B cell (primary cell): ENCODE results near the gene DCP1A. TPM values are rescaled to one million over a fixed set of nuclear protein-coding genes. Genes with fewer than 3 reads are reported as not detected.

Experiments used
- ATAC-seq: fragments of 200-7000 bp; cut with Tn5 transposase; one replicate; pipeline ENCODE4 v1.10.0; 2021; ENCODE audit warnings: low read depth, mild to moderate bottlenecking, moderate number of reproducible peaks, moderate library complexity
- CTCF ChIA-PET: fragments of 350-600 bp; sonication (Branson Sonifier 250); formaldehyde crosslinking; loops from one replicate; lab custom pipeline; 2021; ENCODE audit warnings: antibody characterized with exemption, inconsistent platforms; lab: Charles Lee
- POLR2A ChIA-PET: fragments of 350-600 bp; sonication (Branson Sonifier 250); formaldehyde crosslinking; loops from one replicate; lab custom pipeline; 2021; ENCODE audit warnings: antibody characterized with exemption; lab: Charles Lee
- DNase-seq: peaks from one replicate; pipeline ENCODE4 v3.0.0; 2013
- H2AFZ ChIP-seq: 2 replicates; pipeline ENCODE4 v1.6.1; 2012; ENCODE audit warnings: mild to moderate bottlenecking, low read depth, low read length; ENCODE audit not compliant: insufficient read depth, poor library complexity, severe bottlenecking
- H3K27ac ChIP-seq, 2 donors: 1 replicate in 1 of 2; 2 replicates in 1 of 2; pipeline ENCODE4 v1.5.1; 2012 to 2013; ENCODE audit warnings: low read length in 2 of 2, mild to moderate bottlenecking in 2 of 2, moderate library complexity in 1 of 2
- H3K27me3 ChIP-seq, 4 experiments: fragments of 200-600 bp in 1 of 4; sonication (generic) in 1 of 4; replicated peaks in 1 of 4; 1 replicate in 2 of 4; 2 replicates in 2 of 4; pipeline versions ENCODE4 v1.6.1 to v1.7.0; 2013 to 2016; ENCODE audit warnings: low read length in 3 of 4, mild to moderate bottlenecking in 2 of 4, mixed read lengths in 1 of 4, moderate library complexity in 1 of 4; ENCODE audit not compliant: insufficient read depth in 4 of 4, control insufficient read depth in 3 of 4; ENCODE audit errors: control extremely low read depth in 1 of 4
- H3K36me3 ChIP-seq, 2 experiments: replicated peaks in 1 of 2; 1 replicate in 1 of 2; 2 replicates in 1 of 2; pipeline versions ENCODE4 v1.6.1 to v1.7.1; 2013; ENCODE audit warnings: low read length in 1 of 2; ENCODE audit not compliant: insufficient read depth in 2 of 2, control insufficient read depth in 1 of 2; ENCODE audit errors: control extremely low read depth in 1 of 2, extremely low read depth in 1 of 2
- H3K4me1 ChIP-seq, 2 donors: fragments of 200-600 bp in 1 of 2; sonication (generic) in 1 of 2; 1 replicate in 1 of 2; 2 replicates in 1 of 2; pipeline versions ENCODE4 v1.5.1 to v1.6.1; 2013 to 2017; ENCODE audit warnings: low read length in 2 of 2; ENCODE audit not compliant: control insufficient read depth in 2 of 2, insufficient read depth in 2 of 2
- H3K4me2 ChIP-seq: replicated peaks from 2 replicates; pipeline ENCODE3; 2012; ENCODE audit warnings: mild to moderate bottlenecking, low read depth, low read length; ENCODE audit not compliant: poor library complexity, severe bottlenecking
- H3K4me3 ChIP-seq, 5 experiments: fragments of 200-600 bp in 1 of 5; sonication (generic) in 1 of 5; 1 replicate in 3 of 5; 2 replicates in 2 of 5; pipeline versions ENCODE4 v1.5.1 to v1.7.0; 2011 to 2016; ENCODE audit warnings: low read length in 4 of 5, mild to moderate bottlenecking in 4 of 5, low read depth in 2 of 5, control low read depth in 1 of 5, moderate library complexity in 1 of 5; ENCODE audit not compliant: insufficient read depth in 1 of 5; ENCODE audit errors: control extremely low read depth in 1 of 5, extremely low read depth in 1 of 5
- H3K79me2 ChIP-seq: fragments of 200-600 bp; sonication (generic); one replicate; pipeline ENCODE4 v1.6.0; 2016; ENCODE audit warnings: low read length; ENCODE audit not compliant: control insufficient read depth, insufficient read depth
- H3K9ac ChIP-seq: fragments of 200-600 bp; sonication (generic); 2 replicates; pipeline ENCODE4 v1.6.1; 2017; ENCODE audit warnings: mild to moderate bottlenecking, low read length, moderate library complexity
- H3K9me3 ChIP-seq, 3 donors: one replicate each; pipeline versions ENCODE4 v1.6.1 to v1.7.1; 2013; ENCODE audit warnings: low read length in 2 of 3; ENCODE audit not compliant: control insufficient read depth in 2 of 3, insufficient read depth in 1 of 3; ENCODE audit errors: control extremely low read depth in 1 of 3
- H4K20me1 ChIP-seq: 2 replicates; pipeline ENCODE4 v1.6.0; 2012; ENCODE audit warnings: mild to moderate bottlenecking, low read length; ENCODE audit not compliant: insufficient read depth, control insufficient read depth, poor library complexity, severe bottlenecking
- H3K27ac Mint-ChIP-seq: one replicate; pipeline ENCODE4 v1.8.0; 2021; ENCODE audit warnings: mixed read lengths
- H3K27me3 Mint-ChIP-seq: one replicate; pipeline ENCODE4 v1.8.0; 2021; ENCODE audit warnings: mixed read lengths
- H3K4me1 Mint-ChIP-seq: one replicate; pipeline ENCODE4 v1.8.0; 2021; ENCODE audit warnings: mixed read lengths
- H3K4me3 Mint-ChIP-seq: one replicate; pipeline ENCODE4 v1.8.0; 2021; ENCODE audit warnings: mixed read lengths
- H3K9me3 Mint-ChIP-seq: one replicate; pipeline ENCODE4 v1.8.0; 2022; ENCODE audit warnings: mixed read lengths; ENCODE audit not compliant: insufficient read depth
- CTCF ChIP-seq: fragments of 200-600 bp; IDR thresholded peaks from one replicate; pipeline ENCODE4 v1.8.0; 2022; ENCODE audit warnings: antibody characterized with exemption, mild to moderate bottlenecking
- EZH2 ChIP-seq: IDR thresholded peaks from 2 replicates; pipeline ENCODE4 v1.6.1; 2012; ENCODE audit warnings: borderline replicate concordance, low read depth, mild to moderate bottlenecking, moderate library complexity, low read length; ENCODE audit not compliant: insufficient read depth, poor library complexity, severe bottlenecking
- WGBS: methylation state at CpG from one replicate; pipeline ENCODE4 v1.1.5; 2013; ENCODE audit warnings: missing lambda C conversion rate; ENCODE audit not compliant: insufficient coverage; 5-methylcytosine and 5-hydroxymethylcytosine counted together
- intact Hi-C: fragments of 100-400 bp; cut with micrococcal nuclease; formaldehyde crosslinking; loops from one replicate; pipeline ENCODE4 v1.10.0; 2022
- polyA plus RNA-seq: library from polyadenylated mRNA; depleted of rRNA; stranded (reverse); fragments of >200 nt; gene quantifications from 2 replicates; pipeline ENCODE4 v1.2.3, GENCODE V29; 2012
- small RNA-seq: library from RNA; depleted of rRNA; stranded (forward); fragments of <200 nt; gene quantifications from one replicate; pipeline ENCODE3, GENCODE V24; 2012; ENCODE audit warnings: low replicate concordance, low read depth; ENCODE audit not compliant: insufficient read length
- total RNA-seq, 2 donors: library from RNA; stranded (reverse); fragments of 120-200 nt in 1 of 2; gene quantifications; 1 replicate in 1 of 2; 2 replicates in 1 of 2; pipeline versions ENCODE4 v1.2.3 to v1.2.4, GENCODE V29; 2013 to 2022

DCP1A gene
- total and polyA plus RNA-seq, 2 donors (not counting 1 experiment from before 2014, with no cell fraction given) = 16.6 to 44.6 TPM

GRCh38 chr3:53234130-53234840, 113.1 kb downstream of the DCP1A start:
- Mint-ChIP-seq H3K4me1 (no peaks in the 10 kb centered on the region), H3K4me3 (no peak overlapping the region), H3K27ac (no peak overlapping the region), H3K27me3 (no peaks in the 10 kb centered on the region), H3K9me3 (no peaks in the 10 kb centered on the region)
- Histone ChIP-seq H3K4me1 (no peaks in the 10 kb centered on the region), H3K4me3 (no peak overlapping the region), H3K79me2 (no peaks in the 10 kb centered on the region), H3K9me3 (no peaks in the 10 kb centered on the region), H3K4me2 (no peak overlapping the region), H2AFZ (no peak overlapping the region), H3K27me3 (no peaks in the 10 kb centered on the region), H3K9ac (no peak overlapping the region), H4K20me1 (peaks cover 8% of the 10 kb centered on the region), H3K27ac (no peak overlapping the region), H3K36me3 (peaks cover 0 to 77% of the 10 kb centered on the region in 2 experiments)
- 87% methylated on average over 14 of the region's 15 CpGs for WGBS
- ChIA-PET CTCF (no interaction called here), POLR2A (no interaction called here)
- no peak for DNase-seq
- intact Hi-C loops = no loop called here
- TF ChIP-seq CTCF (no peak), EZH2 (no peak)
- ATAC-seq = no peak

Small RNAs within 50 kb of the gene (small RNA-seq; reads per million reads assigned to genes)
- not detected for gene RF00019
- gene RF00212 = not detected
- gene RF00568 = not detected

Other genes with a start within 250 kb of the DCP1A start
- gene RFT1, start 217.1 kb downstream of the DCP1A start, total RNA-seq = 28.9 and 30.7 TPM in 2 replicates
- 9.9 and 12.1 TPM in 2 replicates for gene RFT1, start 217.1 kb downstream of the DCP1A start, polyA plus RNA-seq
- gene PRKCD, start 186.3 kb downstream of the DCP1A start, total RNA-seq = 42.7 and 46.7 TPM in 2 replicates
- 68.8 and 83.5 TPM in 2 replicates for gene PRKCD, start 186.3 kb downstream of the DCP1A start, polyA plus RNA-seq
- 81.0 and 85.8 TPM in 2 replicates for gene TKT, start 91.5 kb downstream of the DCP1A start, total RNA-seq
- 44.6 and 69.5 TPM in 2 replicates for gene TKT, start 91.5 kb downstream of the DCP1A start, polyA plus RNA-seq
- 0.07 TPM in 1 of 2 replicates, not detected in the other for gene CACNA1D, start 147.1 kb upstream of the DCP1A start, total RNA-seq
- 0.06 TPM in 1 of 2 replicates, not detected in the other for gene CACNA1D, start 147.1 kb upstream of the DCP1A start, polyA plus RNA-seq